Right lobe of liver (tissue), 6 donors: ENCODE measurements around the gene CECR2. TPM values are rescaled to one million over a fixed set of nuclear protein-coding genes. Genes with fewer than 3 reads are reported as not detected.

Experiments
- ATAC-seq, 4 donors: fragments of 200-7000 bp; cut with Tn5 transposase; one replicate each; pipeline ENCODE4 v1.9.1; 2020; ENCODE audit warnings: mild to moderate bottlenecking in 4 of 4, moderate library complexity in 4 of 4
- DNase-seq, 3 donors: peaks; one replicate each; pipeline ENCODE4 v3.0.0-alpha.2; 2020
- H3K27ac ChIP-seq, 3 donors: fragments of 200-600 bp; one replicate each; pipeline ENCODE4 v1.8.0; 2022
- H3K27me3 ChIP-seq, 2 donors: fragments of 200-600 bp; one replicate each; pipeline ENCODE4 v1.8.0; 2022
- H3K36me3 ChIP-seq, 4 donors: fragments of 200-600 bp; sonication (generic) in 1 of 4; one replicate each; pipeline versions ENCODE4 v1.5.1 to v1.8.0; 2017 to 2022; ENCODE audit warnings: control low read depth in 1 of 4
- H3K4me1 ChIP-seq, 4 donors: fragments of 200-600 bp; sonication (generic) in 1 of 4; one replicate each; pipeline versions ENCODE4 v1.5.1 to v1.8.0; 2017 to 2022; ENCODE audit warnings: control low read depth in 1 of 4
- H3K4me3 ChIP-seq, 3 donors: fragments of 200-600 bp; one replicate each; pipeline ENCODE4 v1.8.0; 2022
- H3K9me3 ChIP-seq, 4 donors: fragments of 200-600 bp; sonication (generic) in 1 of 4; one replicate each; pipeline versions ENCODE4 v1.5.1 to v1.8.0; 2017 to 2022; ENCODE audit warnings: control low read depth in 1 of 4
- CTCF ChIP-seq, 4 donors: fragments of 200-600 bp in 3 of 4; fragments of 450-650 bp in 1 of 4; IDR thresholded peaks; one replicate each; pipeline versions ENCODE4 v1.5.1 to v1.8.0; 2016 to 2022; ENCODE audit warnings: antibody characterized with exemption in 4 of 4, mild to moderate bottlenecking in 2 of 4
- POLR2A ChIP-seq: fragments of 450-650 bp; IDR thresholded peaks from one replicate; pipeline ENCODE4 v1.6.1; 2017; ENCODE audit warnings: antibody characterized with exemption, mild to moderate bottlenecking
- WGBS: methylation state at CpG from one replicate; pipeline ENCODE4 v1.1.6; 2018; ENCODE audit warnings: low coverage, low lambda C conversion rate; ENCODE audit not compliant: insufficient coverage; ENCODE audit errors: missing lambda C conversion rate; 5-methylcytosine and 5-hydroxymethylcytosine counted together
- intact Hi-C, 2 donors: fragments of 100-400 bp; cut with DNase I; formaldehyde crosslinking; loops; one replicate each; pipeline versions ENCODE4 v1.11.2 to v1.14.1; 2022
- total RNA-seq, 6 experiments: library from RNA; depleted of rRNA in 2 of 6; stranded (reverse); fragments of >200 nt in 2 of 6; fragmentation: NEBNext Ultra II Directional in 3 of 6; extraction: Animal tissue kit (Norgen Biotek cat#: 25700) in 3 of 6; gene quantifications; one replicate each; pipeline versions ENCODE4 v1.1.0 to v1.2.4, GENCODE V29; 2016 to 2023
- donor health status: DM: no; HTN: yes; CAD: no.
- donor health status: DM: no; HTN: no; CAD: no.
- donor health status: DM: no; HTN: no; CAD: no.
- donor health status: DM: no; HTN: yes; CAD: no.
- donor health status: DM: no; HTN: yes; CAD: no.

Gene CECR2
- total RNA-seq, 6 experiments from 2014 or later = 4.9 to 12.3 (median 10.0) TPM

- DNase-seq (no peak), ATAC-seq (peak; percentile 85 to 92 (median 87))
- WGBS = 36% methylated on average over 12 of the region's 12 CpGs
- intact Hi-C loops = loop anchor here in 1 of 2 donors (10.0 kb wide), 1 partner anchor 297 kb away; no protein-coding TSS in a partner anchor
- Histone ChIP-seq H3K27ac (no peak overlapping the region), H3K9me3 (no peaks in the 10 kb centered on the region), H3K4me1 (no peaks in the 10 kb centered on the region), H3K27me3 (no peaks in the 10 kb centered on the region), H3K4me3 (no peak overlapping the region), H3K36me3 (peaks cover 0 to 44% (median 7%) of the 10 kb centered on the region in 4 donors)
- TF ChIP-seq CTCF (IDR thresholded peaks at IDR 0.05) (peak; percentile 59 to 79 (median 70)), POLR2A (no peak)
Measured at GRCh38 chr22:17501679-17502285, 132.5 kb downstream of the CECR2 start.

- WGBS = 93% methylated on average over 3 of the region's 3 CpGs
- ATAC-seq (no peak), DNase-seq (no peak)
- H3K9me3 ChIP-seq = no peaks in the 10 kb centered on the region
- intact Hi-C loops = loop anchor here in 1 of 2 donors (10.0 kb wide), 1 partner anchor 303 kb away; no protein-coding TSS in a partner anchor
- H3K4me1 ChIP-seq = no peaks in the 10 kb centered on the region
- no peak overlapping the region for H3K27ac ChIP-seq
- no peak for TF ChIP-seq POLR2A
- TF ChIP-seq CTCF (IDR thresholded peaks at IDR 0.05) = no peak
- no peak overlapping the region for H3K4me3 ChIP-seq
- H3K36me3 ChIP-seq = peaks cover 0 to 34% (median 7%) of the 10 kb centered on the region in 4 donors
- no peaks in the 10 kb centered on the region for H3K27me3 ChIP-seq
Measured at GRCh38 chr22:17508110-17508509, 138.8 kb downstream of the CECR2 start.

GRCh38 chr22:17512960-17513359 is 143.7 kb downstream of the CECR2 start:
- no peaks in the 10 kb centered on the region for H3K4me1 ChIP-seq
- no peak for DNase-seq
- no peak overlapping the region for H3K27ac ChIP-seq
- H3K27me3 ChIP-seq = no peaks in the 10 kb centered on the region
- H3K4me3 ChIP-seq = no peak overlapping the region
- H3K9me3 ChIP-seq = no peaks in the 10 kb centered on the region
- 85% methylated on average over 4 of the region's 4 CpGs for WGBS
- no peaks in the 10 kb centered on the region for H3K36me3 ChIP-seq
- intact Hi-C loops = no loop called here
- ATAC-seq = no peak
- TF ChIP-seq CTCF (IDR thresholded peaks at IDR 0.05) = no peak
- TF ChIP-seq POLR2A = no peak

GRCh38 chr22:17513612-17514011 is 144.4 kb downstream of the CECR2 start:
- Histone ChIP-seq H3K27me3 (no peaks in the 10 kb centered on the region), H3K36me3 (no peaks in the 10 kb centered on the region), H3K27ac (no peak overlapping the region), H3K4me1 (no peaks in the 10 kb centered on the region), H3K4me3 (no peak overlapping the region), H3K9me3 (no peaks in the 10 kb centered on the region)
- intact Hi-C loops = no loop called here
- no peak for TF ChIP-seq CTCF (IDR thresholded peaks at IDR 0.05)
- no peak for TF ChIP-seq POLR2A
- 67% methylated on average over 2 of the region's 2 CpGs for WGBS
- no peak for ATAC-seq
- DNase-seq = no peak
